SK-N-SH (cell line): Measurements from ENCODE around the gene LAMB1.

Experiments
- CTCF ChIP-seq: fragments of 200-600 bp; sonication (generic); IDR thresholded peaks from 2 replicates; pipeline ENCODE4 v1.6.1; 2017; ENCODE audit warnings: antibody characterized with exemption, mild to moderate bottlenecking, moderate library complexity
- NFIC ChIP-seq: IDR thresholded peaks from 2 replicates; pipeline ENCODE4 v1.4.0; 2012; ENCODE audit warnings: borderline replicate concordance
- TEAD4 ChIP-seq: IDR thresholded peaks from 2 replicates; pipeline ENCODE4 v1.4.0; 2012; ENCODE audit warnings: mild to moderate bottlenecking, borderline replicate concordance; ENCODE audit not compliant: insufficient read depth
- YY1 ChIP-seq: IDR thresholded peaks from 2 replicates; pipeline ENCODE4 v1.4.0; 2012; ENCODE audit warnings: low read depth, mild to moderate bottlenecking

GRCh38 chr7:108024538-108024937, 21.6 kb upstream of the LAMB1 start:
- TF ChIP-seq NFIC: no peak
- no peak for TF ChIP-seq TEAD4
- no peak for TF ChIP-seq YY1
- no peak for TF ChIP-seq CTCF
